A673 (cell line): ENCODE data around the gene GM2A. TPM values are rescaled to one million over a fixed set of nuclear protein-coding genes. Genes with fewer than 3 reads are reported as not detected.
A peak's percentile ranks its signal among the peaks of the same experiment; 100 is the strongest.

Source experiments
- BruUV-seq: library from RNA; stranded (reverse); fragments of 400-500 nt; replicated peaks from 2 replicates; lab custom pipeline; 2021; lab: Mats Ljungman, UMichigan
- CTCF ChIA-PET: fragments of 300-600 bp; sonication (Branson Sonifier 250); formaldehyde crosslinking; loops from one replicate; lab custom pipeline; 2022; ENCODE audit warnings: antibody characterized with exemption; lab: Charles Lee
- POLR2A ChIA-PET: fragments of 300-600 bp; sonication (Branson Sonifier 250); formaldehyde crosslinking; loops from one replicate; lab custom pipeline; 2022; ENCODE audit warnings: antibody characterized with exemption; ENCODE audit not compliant: low non-redundant PET; lab: Charles Lee
- DNase-seq: peaks from one replicate; pipeline ENCODE4 v3.0.0-alpha.2; 2015; ENCODE audit warnings: low spot score
- H3K27ac ChIP-seq: fragments of 200-600 bp; sonication (generic); 2 replicates; pipeline ENCODE4 v1.5.1; 2016; ENCODE audit warnings: mixed run types, low read depth, mild to moderate bottlenecking, mixed read lengths, antibody characterized with exemption, low read length; ENCODE audit not compliant: poor library complexity, severe bottlenecking
- H3K27me3 ChIP-seq: fragments of 200-600 bp; sonication (generic); replicated peaks from 2 replicates; pipeline ENCODE4 v1.6.1; 2017; ENCODE audit warnings: mixed run types, low read depth, mild to moderate bottlenecking, mixed read lengths, antibody characterized with exemption, low read length; ENCODE audit not compliant: insufficient read depth, poor library complexity
- H3K36me3 ChIP-seq: fragments of 200-600 bp; sonication (generic); 2 replicates; pipeline ENCODE4 v1.6.1; 2016; ENCODE audit warnings: mixed run types, mild to moderate bottlenecking, mixed read lengths, antibody characterized with exemption, low read length; ENCODE audit not compliant: insufficient read depth, poor library complexity, severe bottlenecking
- H3K4me1 ChIP-seq: fragments of 200-600 bp; sonication (generic); 2 replicates; pipeline ENCODE4 v1.6.1; 2017; ENCODE audit warnings: mixed run types, mild to moderate bottlenecking, mixed read lengths, antibody characterized with exemption, low read length; ENCODE audit not compliant: insufficient read depth, poor library complexity, severe bottlenecking
- H3K4me3 ChIP-seq: fragments of 200-600 bp; sonication (generic); 2 replicates; pipeline ENCODE4 v1.5.1; 2016; ENCODE audit warnings: low read depth, mixed run types, mild to moderate bottlenecking, mixed read lengths, low read length; ENCODE audit not compliant: poor library complexity, severe bottlenecking
- H3K9me3 ChIP-seq: fragments of 200-600 bp; sonication (generic); 2 replicates; pipeline ENCODE4 v1.6.1; 2016; ENCODE audit warnings: mixed run types, low read depth, mild to moderate bottlenecking, mixed read lengths, antibody characterized with exemption, low read length; ENCODE audit not compliant: poor library complexity, severe bottlenecking
- EZH2 ChIP-seq: fragments of 200-600 bp; sonication (generic); IDR thresholded peaks from 2 replicates; pipeline ENCODE4 v1.6.1; 2017; ENCODE audit warnings: borderline replicate concordance, low read depth, mild to moderate bottlenecking, mixed read lengths, antibody characterized with exemption, low read length; ENCODE audit not compliant: poor library complexity, severe bottlenecking
- intact Hi-C: fragments of 100-400 bp; cut with micrococcal nuclease; formaldehyde crosslinking; loops from one replicate; pipeline ENCODE4 v1.10.0; 2022; ENCODE audit not compliant: unreplicated experiment
- total RNA-seq: library from RNA; stranded (reverse); gene quantifications from 2 replicates; pipeline ENCODE4 v1.2.3, GENCODE V29; 2021
- TF ChIP-seq, protein P1 (sequence below): fragments of 300-800, 200-600 bp; sonication (generic); conservative IDR thresholded peaks from 2 replicates; pipeline ENCODE4 v1.5.1; 2017; ENCODE audit warnings: low read depth, mild to moderate bottlenecking, antibody characterized with exemption, low read length, moderate library complexity, mixed read lengths

The GM2A gene
- total RNA-seq, 1 experiment from 2014 or later, result 3.5 TPM

DNA sequence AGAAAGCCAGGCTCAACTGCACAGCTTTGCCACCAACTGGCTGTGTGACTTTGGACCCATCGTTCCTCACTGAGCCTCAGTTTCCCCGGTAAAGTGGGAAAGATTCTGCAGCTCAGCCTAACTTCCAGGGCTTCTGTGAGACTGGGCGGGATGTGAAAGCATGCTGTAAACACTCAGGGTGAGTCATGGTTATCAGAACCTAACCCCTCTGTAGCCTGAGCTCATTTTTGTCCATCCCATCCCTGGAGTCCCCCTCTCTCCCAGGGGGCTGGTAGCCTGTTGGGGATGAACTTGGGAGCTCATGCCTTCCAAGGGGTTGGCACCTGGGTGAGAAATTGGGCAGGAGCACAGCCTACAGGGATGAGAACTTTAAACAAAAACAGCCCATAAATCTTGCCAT, 31.4 kb upstream of the GM2A start:
- no peak overlapping the region for H3K27ac ChIP-seq
- TF ChIP-seq EZH2, result no peak
- TF ChIP-seq, protein P1, sequence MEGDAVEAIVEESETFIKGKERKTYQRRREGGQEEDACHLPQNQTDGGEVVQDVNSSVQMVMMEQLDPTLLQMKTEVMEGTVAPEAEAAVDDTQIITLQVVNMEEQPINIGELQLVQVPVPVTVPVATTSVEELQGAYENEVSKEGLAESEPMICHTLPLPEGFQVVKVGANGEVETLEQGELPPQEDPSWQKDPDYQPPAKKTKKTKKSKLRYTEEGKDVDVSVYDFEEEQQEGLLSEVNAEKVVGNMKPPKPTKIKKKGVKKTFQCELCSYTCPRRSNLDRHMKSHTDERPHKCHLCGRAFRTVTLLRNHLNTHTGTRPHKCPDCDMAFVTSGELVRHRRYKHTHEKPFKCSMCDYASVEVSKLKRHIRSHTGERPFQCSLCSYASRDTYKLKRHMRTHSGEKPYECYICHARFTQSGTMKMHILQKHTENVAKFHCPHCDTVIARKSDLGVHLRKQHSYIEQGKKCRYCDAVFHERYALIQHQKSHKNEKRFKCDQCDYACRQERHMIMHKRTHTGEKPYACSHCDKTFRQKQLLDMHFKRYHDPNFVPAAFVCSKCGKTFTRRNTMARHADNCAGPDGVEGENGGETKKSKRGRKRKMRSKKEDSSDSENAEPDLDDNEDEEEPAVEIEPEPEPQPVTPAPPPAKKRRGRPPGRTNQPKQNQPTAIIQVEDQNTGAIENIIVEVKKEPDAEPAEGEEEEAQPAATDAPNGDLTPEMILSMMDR, result no peak
- no peaks in the 10 kb centered on the region for H3K9me3 ChIP-seq
- BruUV-seq, result no TSS peak
- ChIA-PET POLR2A (interaction anchor here (0.6 kb wide), 1 partner anchor 55 kb away, joined by 4 read pairs; no protein-coding TSS in a partner anchor), CTCF (no interaction called here)
- H3K4me3 ChIP-seq, result no peak overlapping the region
- H3K27me3 ChIP-seq, result no peaks in the 10 kb centered on the region
- H3K4me1 ChIP-seq, result no peaks in the 10 kb centered on the region
- H3K36me3 ChIP-seq, result no peaks in the 10 kb centered on the region
- intact Hi-C loops, result no loop called here
- DNase-seq, result no peak

DNA sequence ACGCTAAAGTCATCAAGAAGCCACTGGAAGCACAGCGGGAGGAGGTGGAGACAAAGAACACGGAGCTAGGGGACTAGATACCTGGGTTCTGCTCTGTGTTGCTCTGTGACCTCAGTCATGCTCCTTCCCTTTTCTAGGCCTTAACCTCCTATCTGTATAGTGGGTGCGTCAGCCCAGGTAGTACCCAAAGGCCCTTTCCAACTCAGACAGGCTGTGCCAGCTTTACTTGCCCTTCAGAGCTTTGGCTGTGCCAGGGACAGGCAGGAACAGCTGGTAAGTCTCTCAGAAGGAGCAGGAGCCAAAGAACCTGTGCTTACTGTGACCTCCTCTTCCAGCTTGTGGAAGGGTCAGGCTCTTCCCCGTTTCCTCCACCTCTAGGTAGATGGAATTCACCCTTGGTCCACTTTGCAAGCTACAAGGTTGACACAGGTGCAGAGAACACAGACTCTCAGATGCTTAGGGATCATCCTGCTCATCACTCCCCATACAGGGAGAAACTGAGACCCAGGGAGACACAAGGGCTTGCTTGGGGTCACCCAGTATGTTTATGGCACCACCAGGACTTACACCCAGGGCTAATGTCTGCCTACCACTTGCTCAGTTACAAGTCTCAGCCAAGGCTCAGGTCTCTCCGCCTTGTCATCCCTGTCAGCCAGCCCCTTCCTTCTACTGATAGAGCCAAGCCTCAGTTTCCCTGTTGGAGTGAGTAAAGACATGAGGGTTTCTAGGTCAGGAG, 30.8 kb upstream of the GM2A start:
- DNase-seq, result no peak
- Histone ChIP-seq H3K4me3 (no peak overlapping the region), H3K9me3 (no peaks in the 10 kb centered on the region), H3K4me1 (no peaks in the 10 kb centered on the region), H3K27ac (no peak overlapping the region), H3K27me3 (no peaks in the 10 kb centered on the region), H3K36me3 (no peaks in the 10 kb centered on the region)
- ChIA-PET POLR2A (no interaction called here), CTCF (no interaction called here)
- BruUV-seq, result no TSS peak
- TF ChIP-seq, protein P1, result no peak
- TF ChIP-seq EZH2, result no peak
- intact Hi-C loops, result no loop called here

DNA sequence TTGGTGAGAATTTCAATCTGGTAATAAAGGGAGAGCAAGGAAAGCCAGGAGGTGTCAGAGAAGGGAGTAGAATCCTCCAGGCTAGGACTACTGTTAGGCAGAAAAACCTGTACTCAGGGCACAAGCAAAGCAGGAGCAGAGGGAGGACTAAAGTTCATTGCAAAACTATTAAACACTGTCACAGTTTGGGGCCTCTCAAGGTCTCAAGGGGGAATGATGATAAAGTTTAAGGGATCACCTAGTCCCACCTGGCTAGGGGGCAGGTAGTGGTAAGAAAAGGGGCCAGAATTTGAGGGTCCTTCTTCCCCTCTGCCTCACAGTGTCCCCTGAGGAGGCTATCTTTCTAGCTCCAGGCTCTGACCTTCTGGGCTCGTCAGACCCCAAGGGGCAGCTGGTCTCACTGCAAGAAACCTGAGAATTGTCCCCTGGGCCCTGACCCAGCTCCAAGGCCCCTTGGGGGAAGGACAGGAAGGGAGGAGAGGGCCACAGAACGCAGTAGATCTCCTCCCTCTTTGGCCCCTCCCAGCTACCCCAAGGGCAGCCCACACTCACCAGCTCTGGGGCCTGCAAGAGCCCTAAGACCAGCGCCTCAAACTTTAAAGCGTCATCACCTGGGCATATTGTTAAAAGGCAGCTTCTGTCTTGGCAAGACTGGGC, 30.1 kb upstream of the GM2A start:
- Histone ChIP-seq H3K27ac (no peak overlapping the region), H3K4me1 (no peaks in the 10 kb centered on the region), H3K9me3 (no peaks in the 10 kb centered on the region), H3K4me3 (peak overlapping the region; percentile 58), H3K27me3 (no peaks in the 10 kb centered on the region), H3K36me3 (no peaks in the 10 kb centered on the region)
- TF ChIP-seq, protein P1, result no peak
- TF ChIP-seq EZH2, result no peak
- BruUV-seq, result no TSS peak
- CTCF ChIA-PET, result no interaction called here
- POLR2A ChIA-PET, result no interaction called here
- no peak for DNase-seq
- intact Hi-C loops, result no loop called here
